ELF-1 (cell line): Measurements from ENCODE around the gene PGGHG.
A peak's percentile ranks its signal among the peaks of the same experiment; 100 is the strongest.
"Not testable (repeated sequence)": the region's sequence is repeated elsewhere in the genome, so short reads cannot be mapped to it uniquely, and the experiment has no call there.

Source experiments
- DNase-seq: peaks from one replicate; pipeline ENCODE4 v3.0.0-alpha.2; 2016; ENCODE audit warnings: low read depth, low spot score

PGGHG gene

DNA sequence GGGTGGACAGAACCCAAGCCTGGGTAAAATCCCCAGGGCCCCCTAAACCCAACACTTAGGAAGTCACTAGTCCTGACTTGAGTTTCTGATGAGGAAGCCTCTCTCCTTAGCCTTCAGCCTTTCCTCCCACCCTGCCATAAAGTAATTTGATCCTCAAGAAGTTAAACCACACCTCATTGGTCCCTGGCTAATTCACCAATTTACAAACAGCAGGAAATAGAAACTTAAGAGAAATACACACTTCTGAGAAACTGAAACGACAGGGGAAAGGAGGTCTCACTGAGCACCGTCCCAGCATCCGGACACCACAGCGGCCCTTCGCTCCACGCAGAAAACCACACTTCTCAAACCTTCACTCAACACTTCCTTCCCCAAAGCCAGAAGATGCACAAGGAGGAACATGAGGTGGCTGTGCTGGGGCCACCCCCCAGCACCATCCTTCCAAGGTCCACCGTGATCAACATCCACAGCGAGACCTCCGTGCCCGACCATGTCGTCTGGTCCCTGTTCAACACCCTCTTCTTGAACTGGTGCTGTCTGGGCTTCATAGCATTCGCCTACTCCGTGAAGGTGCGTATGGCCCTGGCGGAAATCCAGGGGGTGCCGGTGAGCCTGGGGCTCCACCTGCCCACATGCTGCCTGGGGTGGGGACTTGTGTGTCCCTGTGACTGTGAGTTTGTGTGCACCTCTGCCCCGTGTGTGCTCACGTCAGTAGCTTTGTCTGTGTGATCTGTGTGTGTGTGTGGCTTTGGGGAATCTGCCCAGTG is 25.0 kb downstream of the PGGHG start, which contains the start of gene IFITM1:
TSS of gene IFITM1 (plus strand) at position 254 of the 767 bp plus-strand sequence. CDS start at position 385, 131 bp downstream.
- peak; percentile 79 for DNase-seq

DNA sequence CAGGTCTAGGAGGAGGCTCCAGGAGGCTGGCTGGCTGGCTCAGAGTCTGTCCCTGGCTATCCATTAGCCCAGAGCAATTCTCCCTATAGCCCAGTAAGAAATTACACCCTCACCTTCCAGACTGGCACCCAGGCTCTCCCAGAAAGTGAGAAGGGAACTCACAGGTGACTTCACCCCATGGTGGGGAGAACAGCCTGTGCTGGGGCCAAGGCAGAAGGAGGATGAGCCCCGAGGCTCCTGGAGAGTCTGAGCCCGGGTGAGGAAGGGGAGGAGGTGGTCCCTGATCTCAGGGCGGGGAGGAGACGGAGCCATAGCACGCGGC is 25.6 kb downstream of the PGGHG start:
- DNase-seq, result not testable (repeated sequence)

DNA sequence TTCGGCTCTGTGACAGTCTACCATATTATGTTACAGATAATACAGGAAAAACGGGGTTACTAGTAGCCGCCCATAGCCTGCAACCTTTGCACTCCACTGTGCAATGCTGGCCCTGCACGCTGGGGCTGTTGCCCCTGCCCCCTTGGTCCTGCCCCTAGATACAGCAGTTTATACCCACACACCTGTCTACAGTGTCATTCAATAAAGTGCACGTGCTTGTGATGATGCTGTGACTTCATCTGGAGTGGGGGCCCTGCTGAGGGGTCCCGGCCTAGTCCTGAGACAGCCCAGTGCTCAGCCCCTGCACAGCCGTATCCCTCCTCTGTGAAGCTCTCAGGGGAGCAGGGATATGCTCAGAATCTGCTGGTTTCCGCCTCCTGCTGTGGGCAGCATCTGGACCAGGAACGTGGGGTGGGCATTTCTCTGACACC is 26.1 kb downstream of the PGGHG start:
- no peak for DNase-seq

DNA sequence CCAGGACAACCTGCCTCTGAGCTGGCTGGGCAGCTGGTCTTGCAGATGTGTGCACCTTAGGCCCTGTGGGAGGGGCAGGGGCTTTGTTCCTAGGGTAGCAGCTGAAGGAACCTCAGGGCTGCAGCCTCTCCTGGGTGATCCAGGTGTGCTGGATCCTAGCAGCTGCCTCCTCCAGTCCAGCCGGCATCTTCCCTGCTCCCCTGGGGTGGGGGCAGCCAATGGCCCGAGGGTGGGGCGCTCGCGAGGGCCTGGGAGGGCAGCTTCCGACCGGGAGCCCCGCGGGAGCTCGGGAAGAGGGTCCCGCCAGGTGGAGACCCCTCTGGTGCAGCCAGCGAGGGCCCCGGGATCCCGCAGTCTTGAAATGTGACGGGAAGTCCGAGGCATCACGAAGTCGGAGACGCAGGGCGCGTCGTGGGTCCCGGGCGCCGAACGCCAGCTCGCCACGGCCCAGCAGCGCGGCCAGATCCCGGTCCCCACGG is 26.6 kb downstream of the PGGHG start:
- no peak for DNase-seq

DNA sequence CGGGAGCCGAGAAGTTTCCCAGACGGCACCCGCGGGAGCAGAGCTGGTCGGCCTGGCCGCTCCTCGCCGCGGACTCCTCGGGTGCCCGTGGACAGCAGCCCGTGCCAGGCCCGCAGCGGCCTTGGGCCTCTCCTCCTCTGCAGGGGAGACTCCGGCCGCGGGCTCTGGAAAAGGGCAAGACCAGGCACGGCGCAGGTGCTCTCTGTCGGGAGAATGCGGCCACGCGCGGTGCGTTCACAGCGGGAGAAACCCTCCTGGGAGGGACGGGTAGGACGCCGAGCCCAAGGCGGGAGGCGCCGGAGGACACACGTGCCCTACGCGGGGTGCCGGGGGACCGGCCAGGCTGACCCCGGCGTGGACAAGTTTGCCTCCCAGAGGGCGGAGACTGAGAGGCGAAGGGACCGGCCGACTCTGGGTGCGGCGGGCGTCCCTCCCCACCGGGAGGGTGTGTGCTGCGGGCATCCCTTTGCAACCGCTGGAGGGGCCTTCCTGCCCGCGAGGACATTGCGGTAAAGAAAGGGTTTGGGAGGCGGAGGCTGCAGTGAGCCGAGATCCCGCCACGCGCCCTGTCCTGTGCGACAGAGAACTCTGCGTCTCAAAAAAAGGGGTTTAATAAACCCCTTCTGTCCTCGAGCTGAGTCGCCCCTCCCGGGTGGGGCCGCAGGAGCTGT is 27.2 kb downstream of the PGGHG start:
- peak; percentile 55 for DNase-seq

DNA sequence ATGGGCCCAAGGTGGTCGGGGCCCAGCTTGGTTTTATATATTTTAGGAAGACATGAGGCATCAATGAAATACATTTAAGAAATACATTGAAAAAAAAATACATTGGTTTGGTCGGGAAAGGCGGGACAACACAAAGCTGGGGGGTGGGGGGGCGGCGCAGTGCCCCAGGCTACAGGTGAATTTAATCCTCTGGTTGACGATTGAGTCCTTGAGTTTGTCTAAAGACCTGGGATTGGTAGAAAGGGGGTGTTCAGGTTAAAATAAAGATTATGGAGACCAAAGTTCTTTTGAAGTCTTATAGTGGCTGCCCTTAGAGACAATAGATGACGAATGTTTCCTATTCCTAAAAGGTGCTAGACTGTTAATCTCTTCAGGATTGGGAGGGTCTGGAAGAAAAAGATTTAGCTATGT is 28.0 kb downstream of the PGGHG start:
- DNase-seq, result peak; percentile 67

DNA sequence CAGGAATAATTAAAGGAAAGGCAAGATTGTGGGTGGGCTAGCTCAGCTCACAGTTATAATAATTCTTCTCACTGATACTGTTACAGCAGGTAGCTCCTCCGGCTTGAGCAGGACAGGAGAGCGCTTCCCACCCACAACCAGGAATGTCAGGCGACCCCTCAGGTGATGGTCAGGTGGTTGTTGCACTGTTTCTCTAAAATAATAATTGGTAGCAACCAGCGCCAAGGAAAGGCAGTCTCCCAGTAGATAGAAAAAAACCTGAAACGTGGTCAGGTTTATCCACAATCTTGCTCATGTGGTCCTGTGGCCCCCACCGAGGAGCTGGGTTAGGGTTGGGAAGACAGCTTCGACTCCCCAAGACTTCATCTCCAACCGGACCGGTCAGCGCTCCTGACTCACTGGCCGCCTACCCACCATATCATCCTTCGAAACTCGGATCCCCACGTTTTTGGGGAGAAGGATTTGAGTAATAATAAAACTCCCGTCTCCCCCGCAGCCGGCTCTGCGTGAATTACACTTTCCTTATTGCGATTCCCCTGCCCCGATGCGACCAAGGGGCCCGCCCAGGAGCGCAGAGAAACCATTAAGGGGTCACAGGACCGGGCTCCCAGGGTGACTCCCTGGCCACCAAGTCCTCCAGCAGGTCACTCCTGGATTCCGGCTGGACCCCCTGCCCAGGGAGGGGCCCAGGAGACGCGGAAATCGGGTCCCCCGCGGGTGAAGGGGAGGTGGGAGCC is 28.9 kb downstream of the PGGHG start:
- DNase-seq, result peak; percentile 67

DNA sequence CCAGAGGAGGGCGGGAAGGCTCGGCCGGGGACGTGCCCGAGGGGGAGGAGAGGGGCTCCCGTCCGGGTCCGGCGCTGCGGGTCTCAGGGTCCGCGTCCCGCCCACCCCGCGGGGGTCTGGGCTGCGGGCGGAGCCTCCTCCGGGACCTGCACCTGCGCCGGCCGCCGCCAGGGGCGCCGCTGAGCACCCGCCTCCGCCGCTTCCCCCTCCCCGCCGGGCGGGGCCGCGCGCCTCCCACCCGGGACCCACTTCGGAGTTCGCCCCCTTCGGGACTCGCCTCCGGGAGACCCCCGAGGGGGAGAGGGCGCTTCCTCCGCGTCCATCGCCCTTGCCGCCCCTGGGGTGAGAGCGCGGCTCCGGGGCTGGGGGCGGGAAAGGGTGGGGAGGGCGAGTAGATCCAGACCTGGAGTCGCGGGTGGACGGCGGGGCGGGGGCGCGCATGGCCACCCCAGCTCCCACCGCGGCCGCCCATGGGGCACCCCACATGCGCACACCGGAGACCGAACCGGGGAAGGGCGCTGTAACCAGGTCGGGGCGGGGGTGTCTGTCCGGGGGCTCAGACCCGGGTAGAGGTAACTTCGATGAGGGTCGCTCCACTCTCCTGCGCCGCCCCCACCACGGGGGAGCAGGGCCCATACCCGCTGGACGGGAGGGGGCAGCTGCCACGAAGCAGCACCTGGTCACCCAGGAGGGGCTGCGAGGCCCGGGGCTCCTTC is 29.6 kb downstream of the PGGHG start:
- not testable (repeated sequence) for DNase-seq

DNA sequence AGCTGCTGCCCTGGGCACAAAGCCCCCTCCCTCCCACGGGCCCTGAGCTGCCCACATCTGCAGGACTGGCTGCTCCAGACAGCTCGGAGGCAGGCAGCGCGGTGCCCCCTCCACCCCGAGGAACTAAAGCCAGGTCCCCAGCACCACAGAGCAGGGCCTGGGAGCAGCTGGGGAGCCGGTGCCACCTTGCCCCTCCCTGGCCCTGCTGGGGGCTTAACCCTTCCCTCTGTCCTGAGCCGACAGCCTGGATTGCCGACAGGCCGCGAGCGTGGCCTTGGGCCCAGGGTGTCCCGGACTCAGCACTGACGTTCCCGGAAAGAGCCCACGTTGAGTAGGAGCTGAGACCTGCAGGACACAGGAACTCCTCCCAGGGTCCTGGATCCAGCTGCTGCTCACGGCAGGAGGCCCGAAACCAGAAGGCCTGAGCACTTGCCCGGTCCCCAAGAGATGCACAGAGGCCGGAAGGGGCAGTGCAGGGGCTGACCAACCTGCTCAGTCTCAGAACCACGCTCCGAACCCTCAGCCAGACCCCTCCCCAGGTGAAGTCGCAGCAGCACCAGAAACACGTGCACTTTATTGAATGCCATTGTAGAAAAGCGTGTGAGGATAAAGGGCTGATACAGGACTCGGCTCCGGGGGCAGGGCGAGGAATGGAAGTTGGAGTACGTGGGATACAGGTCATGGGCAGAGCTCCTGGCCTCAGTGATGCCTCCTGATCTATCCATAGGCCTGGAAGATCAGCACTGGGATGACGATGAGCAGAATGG is 30.4 kb downstream of the PGGHG start:
- DNase-seq, result peak; percentile 69

DNA sequence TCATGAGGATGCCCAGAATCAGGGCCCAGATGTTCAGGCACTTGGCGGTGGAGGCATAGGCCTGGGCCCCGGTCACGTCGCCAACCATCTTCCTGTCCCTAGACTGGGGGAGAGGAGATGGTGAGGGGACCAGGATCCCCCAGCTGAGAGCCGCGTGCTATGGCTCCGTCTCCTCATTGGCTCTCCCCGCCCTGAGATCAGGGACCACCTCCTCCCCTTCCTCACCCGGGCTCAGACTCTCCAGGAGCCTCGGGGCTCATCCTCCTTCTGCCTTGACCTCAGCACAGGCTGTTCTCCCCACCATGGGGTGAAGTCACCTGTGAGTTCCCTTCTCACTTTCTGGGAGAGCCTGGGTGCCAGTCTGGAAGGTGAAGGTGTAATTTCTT is 31.0 kb downstream of the PGGHG start:
- not testable (repeated sequence) for DNase-seq

DNA sequence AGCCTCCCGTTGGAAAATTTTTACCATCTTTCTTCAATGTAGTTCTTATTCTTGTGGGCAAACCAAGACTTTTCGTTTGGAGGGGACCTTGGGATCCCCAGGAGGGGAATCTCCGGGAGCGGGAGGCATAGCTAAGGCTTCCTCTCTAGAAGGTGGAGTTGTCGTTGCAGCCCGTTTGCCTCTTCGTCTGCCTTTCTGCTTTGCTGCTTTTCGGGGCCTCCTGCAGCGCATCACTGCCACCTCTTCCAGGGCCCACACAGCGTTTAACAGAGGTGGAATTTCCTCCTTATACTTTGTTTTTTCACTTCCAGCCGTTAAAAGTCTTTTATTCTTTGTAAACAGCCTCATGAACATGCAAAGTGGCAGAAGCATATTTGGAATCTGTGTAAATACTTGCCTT is 35.2 kb downstream of the PGGHG start:
- DNase-seq, result no peak

DNA sequence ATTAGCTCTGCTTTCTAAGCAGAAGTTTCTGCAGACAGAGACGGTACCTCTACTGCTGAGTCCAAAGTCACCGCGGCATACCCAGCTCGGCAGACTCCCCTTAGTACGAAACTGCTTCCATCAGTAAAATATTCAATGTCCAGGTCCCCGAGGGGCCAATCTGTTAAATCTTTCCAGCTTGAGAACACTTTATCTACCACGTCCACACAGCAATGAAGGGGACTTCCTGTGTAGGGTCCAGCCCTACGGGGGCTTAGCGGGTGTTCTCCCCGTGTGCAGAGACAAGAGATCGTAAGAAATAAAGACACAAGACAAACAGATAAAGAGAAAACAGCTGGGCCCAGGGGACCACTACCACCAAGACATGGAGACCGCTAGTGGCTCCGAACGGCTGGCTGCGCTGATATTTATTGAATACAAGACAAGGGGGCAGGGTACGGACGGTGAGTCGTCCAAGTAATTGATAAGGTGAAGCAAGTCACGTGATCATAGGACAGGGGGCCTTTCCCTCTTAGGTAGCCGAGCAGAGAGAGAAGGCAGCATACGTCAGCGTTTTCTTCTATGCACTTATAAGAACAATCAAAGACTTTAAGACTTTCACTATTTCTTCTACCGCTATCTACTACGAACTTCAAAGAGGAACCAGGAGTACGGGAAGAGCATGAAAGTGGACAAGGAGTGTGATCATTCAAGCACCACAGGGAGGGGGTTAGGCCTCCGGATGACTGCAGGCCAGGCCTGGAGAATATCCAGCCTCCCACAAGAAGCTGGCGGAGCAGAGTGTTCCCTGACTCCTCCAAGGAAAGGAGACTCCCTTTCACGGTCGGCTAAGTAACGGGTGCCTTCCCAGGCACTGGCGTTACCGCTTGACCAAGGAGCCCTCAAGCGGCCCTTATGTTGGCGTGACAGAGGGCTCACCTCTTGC is 35.9 kb downstream of the PGGHG start:
- peak; percentile 31 for DNase-seq

DNA sequence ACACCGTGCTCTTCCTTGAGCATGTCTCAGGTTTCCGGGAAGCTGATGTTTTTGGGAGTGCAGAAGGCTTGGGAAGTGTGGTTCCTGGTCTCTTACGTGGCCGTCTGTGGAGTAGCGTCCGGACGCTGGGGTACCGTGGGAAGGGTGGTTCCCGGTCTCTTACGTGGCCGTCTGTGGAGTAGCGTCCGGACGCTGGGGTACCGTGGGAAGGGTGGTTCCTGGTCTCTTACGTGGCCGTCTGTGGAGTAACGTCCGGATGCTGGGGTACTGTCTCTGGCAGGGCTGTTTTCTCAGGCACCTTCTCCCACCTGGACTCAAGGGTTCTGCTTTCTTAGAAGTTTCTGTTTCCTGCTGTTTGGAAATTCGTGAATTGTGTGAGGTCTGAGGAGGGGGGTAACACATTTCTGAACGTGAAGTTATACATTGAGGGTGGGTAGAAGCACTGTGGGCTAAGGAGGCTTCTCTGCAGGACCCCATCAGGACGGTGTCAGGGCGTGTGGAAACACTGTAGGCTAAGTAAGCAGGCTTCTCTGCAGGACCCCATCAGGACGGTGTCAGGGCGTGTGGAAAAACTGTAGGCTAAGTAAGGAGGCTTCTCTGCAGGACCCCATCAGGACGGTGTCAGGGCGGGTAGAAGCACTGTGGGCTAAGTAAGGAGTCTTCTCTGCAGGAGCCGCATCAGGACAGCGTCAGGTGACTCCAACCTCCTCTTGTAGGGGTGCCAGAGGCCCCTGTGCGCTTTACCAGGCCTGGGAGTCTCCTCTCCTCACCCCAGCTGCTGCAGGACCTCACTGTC is 37.1 kb downstream of the PGGHG start:
- DNase-seq, result no peak

DNA sequence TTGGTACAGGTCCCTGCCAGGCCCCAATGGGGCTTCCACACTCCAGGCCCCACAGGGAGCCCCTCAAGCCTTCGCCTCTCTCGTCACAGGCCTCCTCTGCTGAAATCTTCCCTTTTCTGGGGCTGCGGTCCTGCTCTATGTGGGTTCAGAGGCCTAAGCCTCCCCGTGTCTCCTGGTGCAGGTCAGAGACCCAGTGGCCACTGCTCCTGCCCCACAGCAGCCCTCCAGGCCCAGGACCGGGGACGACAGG is 37.6 kb downstream of the PGGHG start:
- no peak for DNase-seq

DNA sequence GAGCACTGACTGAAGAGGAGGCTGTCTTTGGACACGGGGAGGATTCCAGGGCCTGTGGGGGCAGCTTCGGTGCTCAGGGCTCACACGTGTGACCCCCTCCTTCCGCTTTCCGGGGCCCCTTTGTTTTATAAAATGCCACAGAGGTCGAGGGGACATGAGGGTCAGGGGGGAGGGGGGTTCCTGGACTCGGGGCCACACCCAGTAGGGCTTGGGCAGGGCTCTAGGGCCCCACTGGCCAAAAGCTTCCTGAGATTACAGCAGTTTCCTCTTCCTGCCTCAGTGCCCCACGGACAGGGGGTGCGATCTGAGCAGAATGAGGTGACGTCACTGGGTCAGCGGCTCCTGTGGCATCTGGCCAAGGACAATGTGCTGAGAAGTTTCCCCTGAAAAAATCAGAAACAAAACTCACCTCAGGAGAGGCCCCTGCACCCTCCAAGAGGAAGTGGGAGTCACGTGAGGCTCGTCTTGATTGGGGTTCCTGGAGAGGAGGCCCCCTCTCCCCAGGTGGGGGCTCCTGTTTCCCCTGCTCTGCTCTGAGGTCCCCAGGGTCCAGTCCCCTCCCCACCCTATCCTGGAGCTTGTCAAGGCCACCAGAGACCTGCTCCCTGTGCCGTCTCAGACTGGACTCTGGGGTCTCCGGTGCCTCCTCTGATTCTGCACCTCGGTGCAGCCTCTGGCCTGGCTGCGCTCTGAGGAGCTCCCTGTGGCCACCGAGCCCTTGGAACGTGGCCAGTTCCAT is 38.1 kb downstream of the PGGHG start:
- DNase-seq, result no peak

DNA sequence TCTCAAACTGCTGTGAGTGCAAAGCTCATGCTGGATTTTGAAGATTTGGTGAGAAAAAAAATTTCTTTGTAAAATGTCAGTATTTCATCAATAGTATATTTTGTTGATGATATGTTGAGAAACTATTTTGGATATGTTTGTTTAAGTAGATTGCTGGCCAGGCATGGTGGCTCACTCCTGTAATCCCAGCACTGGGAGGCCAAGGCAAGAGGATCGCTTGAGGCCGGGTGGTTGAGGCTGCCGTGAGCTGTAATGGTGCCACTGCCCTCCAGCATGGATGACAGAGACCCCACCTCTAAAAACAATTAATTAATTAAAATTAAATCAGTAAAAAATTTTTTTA is 38.6 kb downstream of the PGGHG start:
- DNase-seq, result no peak

DNA sequence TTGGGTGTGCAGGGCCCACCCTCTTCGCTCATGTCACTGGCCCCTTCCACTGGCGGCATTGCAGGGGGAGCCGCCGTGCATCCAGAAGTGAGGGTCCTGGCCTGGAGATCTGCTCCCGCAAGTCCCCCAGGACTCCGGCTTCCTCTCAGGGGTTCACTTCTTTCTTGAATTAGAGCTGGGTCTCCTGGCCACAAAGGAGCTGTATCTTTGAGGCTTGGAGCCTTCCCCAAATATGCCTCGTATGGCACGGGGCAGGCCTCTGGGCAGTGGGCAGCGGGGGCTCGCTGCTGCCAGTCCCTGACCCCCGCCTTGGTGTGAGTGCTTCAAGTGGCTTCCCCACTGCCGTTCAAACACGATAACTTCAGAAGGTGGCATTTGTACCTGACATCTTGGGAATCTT is 39.1 kb downstream of the PGGHG start:
- no peak for DNase-seq

DNA sequence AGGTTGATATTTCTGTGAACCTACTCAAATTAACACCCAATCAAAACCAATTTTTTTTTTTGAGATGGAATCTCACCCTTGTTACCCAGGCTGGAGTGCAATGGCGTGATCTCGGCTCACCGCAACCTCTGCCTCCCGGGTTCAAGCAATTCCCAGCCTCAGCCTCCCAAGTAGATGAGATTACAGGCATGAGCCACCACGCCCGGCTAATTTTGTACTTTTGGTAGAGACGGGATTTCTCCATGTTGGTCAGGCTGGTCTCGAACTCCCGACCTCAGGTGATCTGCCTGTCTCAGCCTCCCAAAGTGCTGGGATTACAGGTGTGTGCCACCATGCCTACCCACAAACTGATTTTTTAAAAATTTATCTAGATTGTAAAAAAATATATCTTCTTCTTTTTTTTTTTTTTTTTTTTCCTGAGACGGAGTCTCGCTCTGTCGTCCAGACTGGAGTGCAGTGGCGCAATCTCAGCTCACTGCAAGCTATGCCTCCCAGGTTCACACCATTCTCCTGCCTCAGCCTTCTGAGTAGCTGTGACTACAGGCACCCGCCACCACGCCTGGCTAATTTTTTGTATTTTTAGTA is 39.7 kb downstream of the PGGHG start:
- not testable (repeated sequence) for DNase-seq

DNA sequence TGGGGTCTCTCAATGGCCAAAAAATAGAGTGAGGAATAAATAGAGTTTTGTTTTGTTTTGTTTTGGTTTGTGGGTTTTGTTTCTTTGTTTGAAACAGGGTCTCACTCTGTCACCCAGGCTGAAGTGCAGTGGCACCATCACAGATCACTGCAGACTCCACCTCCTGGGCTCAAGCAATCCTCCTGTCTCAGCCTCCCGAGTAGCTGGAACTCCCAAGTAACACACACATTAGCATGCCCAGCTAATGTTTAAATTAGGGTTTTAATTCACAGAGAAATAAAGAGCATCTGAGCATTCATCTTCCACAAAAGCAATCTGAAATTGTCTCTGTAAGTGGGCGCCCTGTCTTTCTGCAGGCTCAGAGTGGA is 40.9 kb downstream of the PGGHG start:
- DNase-seq, result no peak
